ENCODE data around the gene TRNAU1AP. TPM values are rescaled to one million over a fixed set of nuclear protein-coding genes. Genes with fewer than 3 reads are reported as not detected.
"Not testable (repeated sequence)": the region's sequence is repeated elsewhere in the genome, so short reads cannot be mapped to it uniquely, and the experiment has no call there.

The TRNAU1AP gene
- total RNA-seq, result 24.3 TPM

DNA sequence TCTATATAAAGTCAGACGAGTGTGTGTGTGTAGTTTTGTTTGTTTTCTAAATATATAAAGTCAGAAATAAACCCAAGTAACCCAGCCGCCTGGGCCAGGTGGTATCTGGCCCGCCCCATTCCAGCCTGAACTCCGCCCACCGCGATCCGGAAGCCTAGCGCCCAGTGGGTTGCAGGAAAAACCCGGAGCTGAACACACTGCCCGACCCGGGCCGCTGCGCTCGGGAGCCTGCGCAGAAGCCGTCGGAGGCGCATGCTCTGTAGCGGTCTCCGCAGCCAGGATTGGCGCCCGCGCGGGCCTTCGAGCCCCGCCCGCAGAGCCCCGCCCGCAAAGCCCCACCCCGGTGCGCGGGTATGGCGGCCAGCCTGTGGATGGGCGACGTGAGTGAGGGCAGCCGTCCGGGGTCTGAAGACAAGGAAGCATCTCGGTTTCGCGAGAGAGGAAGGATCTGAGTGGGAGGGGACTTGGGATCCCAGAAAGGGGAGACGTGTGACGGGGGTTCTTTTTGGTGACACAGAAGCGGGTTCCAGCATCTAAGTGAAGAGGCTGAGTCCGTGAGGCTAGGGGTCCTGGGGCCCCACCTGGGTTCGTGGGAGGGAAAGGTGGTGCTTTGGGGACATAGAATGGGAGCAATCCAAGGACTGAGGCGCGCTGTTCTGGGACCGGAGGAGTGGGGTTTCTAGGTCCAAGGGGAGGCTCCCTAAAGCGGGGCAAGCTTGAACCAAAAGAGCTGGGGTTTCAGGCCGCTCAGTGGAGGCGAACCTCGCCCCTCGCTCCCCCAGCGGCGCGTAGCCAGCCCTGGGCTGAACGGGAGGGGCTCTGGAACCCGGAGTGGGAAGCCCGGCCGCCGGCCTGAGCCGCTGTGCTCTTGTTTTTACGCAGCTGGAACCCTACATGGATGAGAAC is at the start of gene TRNAU1AP:
TRNAU1AP (plus strand) TSS at position 328 of the 906 bp plus-strand sequence; CDS start at position 354, 26 bp downstream.
- peak; percentile 99 for ATAC-seq

DNA sequence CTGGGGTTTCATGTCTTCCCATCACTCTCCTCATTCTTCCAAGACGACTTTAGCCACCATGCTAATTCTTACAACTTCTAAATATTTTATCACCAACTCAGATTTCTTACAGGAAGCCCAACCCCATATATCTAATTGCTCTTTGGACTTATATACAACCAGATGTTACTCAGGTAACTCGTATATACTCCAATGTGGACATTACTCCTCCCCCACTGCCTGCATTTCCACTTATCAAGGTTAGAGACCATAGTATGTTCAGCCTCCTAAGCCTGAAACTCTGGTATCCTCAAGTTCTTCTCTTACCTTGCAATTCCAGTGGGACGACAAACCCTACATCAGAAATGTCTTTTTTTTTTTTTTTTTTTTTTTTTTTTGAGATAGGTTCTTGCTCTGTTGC is 49.8 kb upstream of the TRNAU1AP start:
- no peak for ATAC-seq

DNA sequence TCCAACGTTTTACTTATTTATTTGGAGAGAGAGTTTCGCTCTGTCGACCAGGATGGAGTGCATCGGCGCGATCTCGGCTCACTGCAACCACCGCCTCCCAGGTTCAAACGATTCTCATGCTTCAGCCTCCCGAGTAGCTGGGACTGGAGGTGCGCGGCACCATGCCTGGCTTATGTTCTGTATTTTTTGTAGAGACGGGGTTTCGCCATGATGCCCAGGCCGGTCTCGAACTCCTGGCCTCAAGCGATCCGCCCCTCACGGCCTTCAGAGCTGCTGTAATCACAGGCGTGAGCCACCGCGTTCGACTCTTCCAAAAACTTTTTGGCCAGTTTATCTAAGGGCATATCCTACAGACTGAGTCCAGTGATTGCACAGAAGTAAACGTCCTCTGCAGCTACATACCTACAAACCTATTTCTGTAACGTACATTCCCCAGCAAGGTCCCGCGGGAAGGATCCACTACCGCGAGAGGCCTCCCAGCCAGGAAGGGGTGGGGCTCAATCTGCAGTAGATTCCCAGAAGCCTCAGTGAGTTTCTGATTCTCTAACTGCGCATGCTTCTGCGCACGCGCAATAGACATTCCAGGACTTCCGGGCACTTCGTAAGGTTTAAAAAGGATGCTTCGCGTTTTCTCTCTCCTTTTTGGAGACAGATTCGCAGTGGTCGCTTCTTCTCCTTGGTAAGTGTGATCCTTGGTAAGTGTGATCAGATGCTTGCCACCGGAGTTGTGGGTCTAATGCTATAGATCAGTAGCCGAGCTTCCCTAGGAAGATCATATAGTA is 47.3 kb upstream of the TRNAU1AP start, which contains the start of gene RCC1:
RCC1 (plus strand) TSS at position 638 of the 782 bp plus-strand sequence. CDS start 23,824 bp downstream, outside the sequence.
- peak; percentile 90 for ATAC-seq

DNA sequence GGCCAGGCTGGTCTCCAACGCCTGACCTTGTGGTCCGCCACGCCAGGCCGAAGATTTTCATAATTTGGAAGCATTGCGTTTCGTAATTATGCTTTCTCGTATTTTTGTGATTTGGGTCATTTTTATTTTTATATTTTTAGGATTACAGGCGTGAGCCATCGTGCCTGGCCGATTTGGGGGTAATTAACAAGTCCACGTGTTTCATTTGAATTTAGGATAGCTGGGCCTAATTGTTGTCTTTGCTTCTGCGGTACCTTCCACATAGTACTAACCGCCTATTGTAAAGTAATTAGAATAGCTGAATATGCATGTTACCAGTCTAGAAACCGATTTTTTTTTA is 46.0 kb upstream of the TRNAU1AP start:
- ATAC-seq, result no peak

DNA sequence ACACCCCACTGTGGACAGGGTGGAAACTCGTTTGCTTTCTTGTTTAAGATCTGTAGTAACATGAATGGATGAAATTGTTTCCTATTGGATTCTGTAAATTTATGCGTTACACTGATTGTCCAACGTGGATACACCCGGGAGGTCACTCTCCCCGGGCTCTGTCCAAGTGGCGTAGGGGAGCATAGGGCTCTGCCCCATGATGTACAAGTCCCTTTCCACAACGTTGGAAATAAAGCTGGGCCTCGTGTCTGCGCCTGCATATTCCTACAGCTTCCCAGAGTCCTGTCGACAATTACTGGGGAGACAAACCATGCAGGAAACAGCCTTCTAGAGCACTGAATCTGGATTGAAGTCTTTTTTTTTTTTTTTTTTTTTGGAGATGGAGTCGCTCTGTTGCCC is 45.6 kb upstream of the TRNAU1AP start:
- no peak for ATAC-seq

DNA sequence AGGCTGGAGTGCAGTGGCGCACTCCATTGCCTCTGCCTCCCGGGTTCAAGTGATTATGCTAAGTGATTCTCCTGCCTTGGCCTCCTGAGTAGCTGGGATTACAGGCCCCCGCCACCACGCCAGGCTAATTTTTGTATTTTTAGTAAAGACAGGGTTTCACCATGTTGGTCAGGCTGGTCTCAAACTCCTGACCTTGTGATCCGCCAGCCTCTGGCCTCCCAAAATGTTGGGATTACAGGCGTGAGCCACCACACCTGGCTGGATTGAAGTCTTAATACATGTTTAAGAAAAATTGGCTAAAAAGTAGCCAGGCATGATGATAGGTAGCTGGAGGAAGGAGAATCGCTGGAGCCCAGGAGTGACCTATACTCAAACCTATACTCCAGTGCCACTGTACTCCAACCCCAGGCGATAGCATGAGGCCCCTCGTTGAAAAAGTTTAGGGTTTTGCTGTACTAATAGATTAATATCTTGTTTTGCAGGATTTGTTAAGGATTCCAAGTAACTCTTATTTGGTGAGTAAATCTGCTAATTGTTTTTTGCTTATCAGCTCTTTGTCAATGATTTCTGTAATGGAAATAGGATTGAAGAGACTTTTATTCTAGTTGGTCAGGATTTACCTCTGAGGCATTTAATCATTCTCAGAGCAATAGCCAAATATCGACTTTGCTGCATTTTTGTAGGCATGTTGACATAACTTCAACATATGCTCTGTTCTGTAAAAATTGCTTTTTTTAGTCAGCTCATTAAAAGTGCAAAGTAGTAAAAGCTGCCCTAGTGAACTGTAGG is 45.0 kb upstream of the TRNAU1AP start:
- no peak for ATAC-seq

DNA sequence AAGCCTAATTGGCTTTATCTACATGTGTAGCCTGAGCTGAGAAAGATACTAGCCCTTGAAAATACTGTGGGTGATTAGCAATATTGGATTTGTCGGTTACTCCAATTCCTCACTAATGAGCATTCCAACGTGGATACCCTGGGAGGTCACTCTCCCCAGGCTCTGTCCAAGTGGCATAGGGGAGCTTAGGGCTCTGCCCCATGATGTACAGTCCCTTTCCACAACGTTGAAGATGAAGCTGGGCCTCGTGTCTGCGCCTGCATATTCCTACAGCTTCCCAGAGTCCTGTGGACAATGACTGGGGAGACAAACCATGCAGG is 44.5 kb upstream of the TRNAU1AP start:
- ATAC-seq, result no peak

DNA sequence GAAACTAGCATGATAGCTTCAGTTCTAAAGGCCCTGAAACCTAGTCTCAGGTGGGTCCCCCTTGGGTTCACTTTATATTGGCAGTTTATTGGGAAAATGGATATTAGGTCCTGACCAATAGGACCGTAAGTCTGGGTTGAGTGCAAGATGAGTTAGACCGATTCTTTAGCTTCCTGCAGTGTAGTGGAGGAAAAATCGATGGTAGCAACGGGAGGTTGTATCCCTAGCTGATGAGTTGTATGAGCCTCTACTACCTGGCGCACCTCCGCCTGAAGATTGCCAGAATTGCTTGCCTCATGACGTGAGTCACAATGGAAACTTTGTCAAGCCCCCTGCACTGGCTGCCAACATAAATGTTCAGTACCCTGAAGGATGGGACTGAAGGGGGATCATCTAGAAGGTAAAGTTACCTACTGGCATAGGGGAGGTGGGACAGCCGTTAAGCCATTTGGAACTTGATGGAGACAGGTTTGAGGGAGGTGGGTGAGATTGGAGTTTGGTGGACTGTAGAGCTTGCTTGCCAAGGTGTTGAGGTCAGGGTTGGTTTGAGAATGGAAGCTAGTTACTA is 43.1 kb upstream of the TRNAU1AP start:
- ATAC-seq, result no peak

DNA sequence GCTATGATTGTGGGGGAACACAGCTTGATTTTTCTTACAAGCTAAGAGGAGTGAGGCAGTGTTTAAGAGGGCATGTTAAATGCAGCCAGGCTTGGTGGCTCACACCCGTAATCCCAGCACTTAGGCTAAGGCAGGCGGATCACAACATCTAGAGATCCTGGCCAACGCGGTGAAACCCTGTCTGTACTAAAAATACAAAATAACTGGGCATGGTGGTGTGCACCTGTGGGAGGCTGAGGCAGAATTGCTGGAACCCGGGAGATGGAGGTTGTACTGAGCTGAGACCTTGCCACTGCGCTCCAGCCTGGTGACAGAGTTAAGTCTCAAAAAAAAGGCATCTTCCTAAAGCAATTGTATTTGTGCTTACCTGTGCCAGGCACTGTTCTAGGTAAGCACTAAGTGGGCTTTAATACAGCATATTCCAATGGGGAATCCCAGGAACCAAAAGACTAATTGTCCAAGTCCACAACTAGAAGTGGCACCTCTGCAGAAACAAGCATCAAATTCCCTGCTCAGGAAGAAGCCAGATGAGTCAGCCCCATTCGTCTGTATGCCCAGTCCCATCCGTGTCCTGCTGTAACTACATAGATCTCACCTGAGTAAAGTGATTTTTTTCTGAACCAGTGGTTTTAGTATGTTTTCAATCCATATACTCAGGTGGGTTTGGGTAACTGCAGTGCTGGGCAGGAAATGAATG is 42.5 kb upstream of the TRNAU1AP start:
- no peak for ATAC-seq

DNA sequence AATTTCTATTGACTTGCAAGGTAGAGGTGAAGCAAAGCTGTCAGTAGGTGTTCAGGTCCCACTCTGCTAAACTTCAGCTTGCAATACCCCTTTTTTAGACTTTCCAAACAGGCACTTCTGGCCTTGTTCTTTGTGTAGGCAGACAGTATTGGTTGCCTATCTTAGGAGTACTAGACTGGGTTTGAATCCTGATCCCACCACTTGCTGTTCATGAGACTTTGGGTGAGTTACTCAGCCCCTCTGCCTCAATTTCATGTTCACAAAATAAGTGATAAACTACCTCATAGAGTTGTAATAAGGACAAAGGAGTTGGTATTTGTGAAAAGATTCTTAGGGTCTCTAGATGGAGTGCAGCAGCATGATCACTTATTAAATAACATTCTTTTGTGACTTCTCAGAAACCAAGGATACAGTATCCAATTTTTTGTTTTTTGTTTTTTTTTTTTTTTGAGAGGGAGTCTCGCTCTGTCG is 41.9 kb upstream of the TRNAU1AP start:
- no peak for ATAC-seq

DNA sequence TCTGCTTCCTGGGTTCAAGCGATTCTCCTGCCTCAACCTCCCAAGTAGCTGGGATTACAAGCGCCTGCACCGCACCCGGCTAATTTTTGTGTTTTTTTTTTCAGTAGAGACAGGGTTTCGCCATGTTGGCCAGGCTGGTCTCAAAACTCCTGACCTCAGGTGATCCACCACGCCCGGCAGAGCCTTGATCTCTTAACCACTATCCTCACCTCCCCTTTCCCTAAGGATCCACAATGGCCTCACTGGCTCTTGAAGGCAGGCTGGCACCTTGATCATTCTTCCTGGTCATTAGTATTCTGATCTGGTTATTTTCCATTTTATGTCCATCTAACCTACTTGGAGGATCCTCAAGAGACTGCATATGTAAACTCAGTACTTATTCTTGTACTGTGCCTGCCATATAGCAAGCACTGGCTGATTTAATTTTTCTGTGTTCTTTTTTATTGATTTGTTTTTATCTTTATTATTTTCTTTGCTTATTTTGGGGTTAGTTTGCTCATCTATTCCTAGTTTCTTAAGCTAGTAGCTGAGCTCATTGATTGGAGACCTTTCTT is 40.8 kb upstream of the TRNAU1AP start:
- ATAC-seq, result no peak

DNA sequence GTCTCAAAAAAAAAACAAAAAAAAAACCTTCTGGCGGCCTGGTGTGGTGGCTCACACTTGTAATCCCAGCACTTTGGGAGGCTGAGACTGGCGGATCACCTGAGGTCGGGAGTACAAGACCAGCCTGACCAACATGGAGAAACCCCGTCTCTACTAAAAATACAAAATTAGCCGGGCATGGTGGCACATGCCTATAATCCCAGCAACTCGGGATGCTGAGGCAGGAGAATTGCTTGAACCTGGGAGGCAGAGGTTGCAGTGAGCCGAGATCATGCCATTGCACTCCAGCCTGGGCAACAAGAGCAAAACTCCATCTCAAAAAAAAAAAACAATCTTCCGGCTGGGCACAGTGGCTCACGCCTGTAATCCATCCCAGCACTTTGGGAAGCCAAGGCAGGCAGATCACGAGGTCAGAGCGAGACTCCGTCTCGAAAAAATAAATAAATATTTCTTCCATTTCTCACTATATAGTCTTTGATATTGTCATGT is 38.4 kb upstream of the TRNAU1AP start:
- ATAC-seq, result not testable (repeated sequence)

DNA sequence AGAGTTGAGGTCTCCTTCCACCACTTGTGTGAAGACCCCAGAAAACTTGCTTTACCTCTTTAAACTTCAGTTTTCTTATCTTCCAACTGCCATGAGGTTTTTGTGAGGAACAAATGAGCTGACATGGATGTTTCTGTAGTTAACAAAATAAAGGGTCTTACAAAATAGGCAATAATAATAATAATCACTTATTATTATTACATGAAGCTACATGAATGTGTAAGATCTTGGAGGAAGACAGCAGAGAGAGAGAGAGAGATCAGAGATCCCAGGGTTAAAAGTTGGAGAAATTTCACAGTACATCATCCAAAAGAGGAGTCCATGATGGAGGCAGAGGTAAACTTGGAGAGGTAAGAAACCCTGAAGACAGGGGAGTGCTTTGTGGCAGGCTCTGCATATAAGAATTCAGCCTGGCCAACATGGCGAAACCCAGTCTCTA is 36.3 kb upstream of the TRNAU1AP start:
- no peak for ATAC-seq

DNA sequence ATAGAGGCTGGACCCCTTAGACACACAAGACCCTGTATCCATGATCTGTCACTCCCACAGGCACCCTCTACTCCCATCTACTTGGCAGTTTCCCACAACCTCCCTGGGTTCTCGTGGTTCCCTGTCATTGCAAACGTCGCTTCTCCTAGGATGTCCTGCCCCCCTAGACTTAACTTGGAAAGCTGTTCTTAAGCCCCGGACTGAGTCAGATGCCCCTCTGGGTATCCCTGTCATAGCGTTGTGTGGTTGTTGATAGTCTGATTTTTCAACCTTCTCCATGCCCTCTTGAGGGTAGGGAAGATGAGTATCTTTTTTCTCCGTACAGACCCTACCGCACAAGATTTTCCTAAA is 35.3 kb upstream of the TRNAU1AP start:
- peak; percentile 12 for ATAC-seq

DNA sequence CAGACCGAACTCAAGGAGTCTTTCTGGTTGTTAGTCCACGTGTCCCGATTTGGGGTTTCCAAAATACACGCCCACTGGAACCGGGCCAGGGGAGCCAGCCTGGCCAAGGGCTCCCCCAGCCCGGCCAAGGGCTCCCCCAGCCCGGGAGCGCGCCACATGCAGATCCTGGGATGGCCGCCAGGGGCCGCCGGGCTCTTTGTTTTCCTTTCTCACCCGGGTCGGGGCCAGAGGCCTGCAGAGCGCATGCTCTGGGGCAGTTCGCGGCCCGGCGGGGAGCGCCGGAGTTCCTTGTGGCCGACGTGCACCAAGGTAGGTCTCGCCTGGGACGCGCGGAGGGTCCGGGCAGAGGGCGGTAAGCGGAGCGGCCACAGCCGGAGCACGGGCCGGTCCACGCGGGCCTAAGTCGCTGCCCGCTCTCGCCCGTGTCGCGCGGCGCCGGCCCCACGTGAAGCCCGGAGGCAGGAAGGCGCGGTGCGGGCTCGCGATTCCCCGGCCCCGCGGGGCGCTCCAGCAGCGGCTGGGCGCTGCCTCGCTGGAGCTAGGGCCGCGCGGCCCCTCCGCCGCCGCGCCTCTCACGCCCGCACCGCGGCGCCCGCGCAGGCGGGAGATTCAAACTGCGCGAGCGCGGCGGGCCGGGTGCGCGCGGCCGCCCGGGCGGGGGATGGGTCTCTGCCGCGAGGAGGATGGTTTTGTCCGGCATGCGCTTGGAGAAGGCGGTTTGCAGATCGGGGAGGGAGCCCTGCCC is 34.7 kb upstream of the TRNAU1AP start:
- peak; percentile 78 for ATAC-seq

DNA sequence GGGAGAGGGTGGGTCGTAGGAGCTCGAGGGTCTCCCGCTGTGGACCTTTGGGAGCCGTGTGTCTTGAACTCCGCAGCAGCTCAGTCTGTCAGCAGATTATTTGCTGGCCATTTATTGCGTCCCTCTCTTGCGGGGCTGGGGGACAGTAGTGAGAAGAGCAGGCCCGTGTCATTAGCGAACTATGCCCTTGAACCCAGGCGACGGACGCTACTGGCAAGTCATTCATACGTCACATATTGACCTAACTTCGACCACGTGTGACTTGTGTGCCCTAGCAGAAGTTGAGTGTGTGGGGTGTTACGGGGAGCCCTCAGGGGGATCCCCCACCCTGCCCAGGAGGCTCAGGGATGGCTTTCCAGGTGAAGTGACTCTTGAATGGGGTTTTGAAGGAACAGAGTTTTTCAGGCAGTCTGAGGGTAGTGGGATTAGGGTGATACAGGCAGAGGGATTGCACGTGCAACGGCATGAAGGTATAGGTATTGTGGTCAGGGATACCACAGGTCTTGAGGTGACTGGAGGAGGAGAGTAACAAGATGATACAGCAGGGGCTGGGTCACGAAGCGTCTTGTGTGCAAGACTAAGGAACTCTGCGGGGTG is 34.0 kb upstream of the TRNAU1AP start:
- ATAC-seq, result peak; percentile 6

DNA sequence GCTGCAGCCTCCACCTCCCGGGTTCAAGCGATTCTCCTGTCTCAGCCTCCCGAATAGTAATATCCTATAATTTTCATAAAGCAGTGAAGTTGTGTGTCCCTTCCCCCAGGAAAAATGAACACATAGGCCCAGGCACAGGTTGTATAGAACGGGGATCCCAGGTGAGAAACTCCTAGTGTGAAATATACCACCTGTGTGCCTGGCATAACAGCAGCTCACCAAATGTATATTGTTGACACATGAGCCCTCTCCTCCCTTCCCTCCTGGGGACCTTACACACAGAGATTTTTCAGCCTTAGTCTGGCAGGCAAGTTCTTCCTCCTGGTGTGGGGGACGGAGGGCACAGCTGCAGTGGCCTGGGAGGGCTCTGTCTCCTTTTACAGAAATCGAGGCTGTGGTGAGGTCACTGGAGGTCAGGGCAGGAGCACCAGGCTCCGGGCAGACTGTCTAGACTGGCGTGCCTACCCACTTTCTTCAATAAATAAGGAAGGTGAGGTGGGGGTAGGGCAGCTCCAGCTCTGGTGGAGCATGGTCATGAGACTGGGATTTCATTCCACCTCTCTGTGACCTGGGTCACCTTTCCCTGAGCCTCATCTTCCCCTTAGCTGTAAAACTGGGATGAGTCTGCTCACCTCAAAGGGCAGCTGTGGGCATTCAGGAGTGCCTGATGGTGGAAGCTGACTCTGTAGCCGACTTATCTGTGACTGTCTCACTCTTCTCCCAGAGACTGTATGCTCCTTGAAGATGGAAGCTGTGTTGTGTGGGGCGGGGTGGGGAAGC is 32.7 kb upstream of the TRNAU1AP start:
- ATAC-seq, result no peak

DNA sequence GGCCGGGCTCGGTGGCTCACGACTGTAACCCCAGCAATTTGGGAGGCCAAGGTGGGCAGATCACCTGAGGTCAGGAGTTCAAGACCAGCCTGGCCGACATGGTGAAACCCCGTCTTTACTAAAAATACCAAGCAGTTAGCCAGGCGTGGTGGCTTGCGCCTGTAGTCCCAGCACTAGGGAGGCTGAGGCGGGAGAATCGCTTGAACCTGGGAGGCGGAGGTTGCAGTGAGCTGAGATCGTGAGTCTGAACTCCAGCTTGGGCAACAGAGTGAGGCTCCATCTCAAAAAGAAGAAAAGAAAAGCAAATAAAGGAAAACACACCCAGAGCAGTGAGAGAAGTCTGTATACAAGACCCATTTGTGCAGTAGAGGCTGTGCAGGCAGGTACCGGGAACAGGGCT is 32.1 kb upstream of the TRNAU1AP start:
- ATAC-seq, result not testable (repeated sequence)

DNA sequence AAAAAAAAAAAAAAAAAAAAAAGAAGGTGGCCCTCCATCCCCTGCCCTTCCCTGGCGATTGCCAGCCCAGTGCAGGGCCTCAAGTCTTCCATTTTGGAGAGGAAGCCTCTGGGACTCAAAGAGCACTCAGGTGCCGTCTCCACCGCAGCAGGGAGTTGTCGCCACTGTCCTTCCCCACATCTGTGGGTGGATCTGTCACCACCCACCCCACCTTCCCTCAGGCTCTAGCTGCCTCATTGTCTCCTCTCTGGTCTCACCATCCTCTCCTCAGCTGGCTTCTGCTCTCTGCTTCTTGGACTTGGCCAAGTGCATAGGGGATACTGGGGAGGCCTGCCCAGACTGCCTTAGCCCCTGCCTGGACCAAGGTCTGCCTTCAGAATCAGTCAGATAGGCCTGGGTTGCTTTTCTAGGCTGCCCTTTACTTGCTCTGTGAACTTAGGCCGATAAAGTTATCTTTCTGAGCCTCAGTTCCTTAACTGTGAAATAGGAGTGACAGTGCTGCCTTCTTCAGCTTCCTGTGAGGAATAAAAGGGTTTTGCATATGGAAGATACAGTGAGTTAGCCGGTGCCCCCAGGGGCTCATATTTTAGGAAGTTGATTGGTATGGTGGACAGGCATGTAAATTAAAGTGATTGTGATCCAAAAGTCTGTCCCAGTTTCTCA is 31.3 kb upstream of the TRNAU1AP start:
- ATAC-seq, result no peak
